Breast epithelium (tissue), 4 donors: ENCODE data around the gene KRT79. TPM values are rescaled to one million over a fixed set of nuclear protein-coding genes. Genes with fewer than 3 reads are reported as not detected.
"Not testable (repeated sequence)": the region's sequence is repeated elsewhere in the genome, so short reads cannot be mapped to it uniquely, and the experiment has no call there.

Experiments
- DNase-seq, 2 donors: peaks; one replicate each; pipeline ENCODE4 v3.0.0-alpha.2; 2019; ENCODE audit warnings: low spot score in 2 of 2
- H3K27ac ChIP-seq, 2 donors: fragments of 200-600 bp; sonication (generic) in 1 of 2; one replicate each; pipeline ENCODE4 v1.5.1; 2016 to 2019; ENCODE audit warnings: mild to moderate bottlenecking in 1 of 2
- H3K27me3 ChIP-seq, 2 donors: fragments of 200-600 bp; sonication (generic) in 1 of 2; one replicate each; pipeline versions ENCODE4 v1.5.1 to v1.6.0; 2017 to 2019; ENCODE audit warnings: control low read depth in 1 of 2, mild to moderate bottlenecking in 1 of 2
- H3K36me3 ChIP-seq: fragments of 200-600 bp; one replicate; pipeline ENCODE4 v1.5.1; 2019
- H3K4me1 ChIP-seq, 2 donors: fragments of 200-600 bp; sonication (generic); one replicate each; pipeline ENCODE4 v1.5.1; 2016 to 2019; ENCODE audit warnings: control low read depth in 1 of 2
- H3K4me3 ChIP-seq, 3 donors: fragments of 200-600 bp; sonication (generic); 1 replicate in 2 of 3; 2 replicates in 1 of 3; pipeline ENCODE4 v1.5.1; 2016 to 2019; ENCODE audit warnings: mild to moderate bottlenecking in 3 of 3, moderate library complexity in 2 of 3
- H3K9me3 ChIP-seq, 2 donors: fragments of 200-600 bp; sonication (generic) in 1 of 2; one replicate each; pipeline ENCODE4 v1.5.1; 2016 to 2019; ENCODE audit warnings: control low read depth in 1 of 2
- CTCF ChIP-seq, 3 donors: fragments of 450-650 bp; IDR thresholded peaks; one replicate each; pipeline ENCODE4 v1.5.1; 2016 to 2017; ENCODE audit warnings: antibody characterized with exemption in 3 of 3, mild to moderate bottlenecking in 3 of 3, moderate library complexity in 3 of 3
- POLR2A ChIP-seq: fragments of 450-650 bp; IDR thresholded peaks from one replicate; pipeline ENCODE4 v1.6.1; 2016; ENCODE audit warnings: antibody characterized with exemption, mild to moderate bottlenecking, moderate library complexity
- POLR2AphosphoS5 ChIP-seq, 3 donors: sonication (generic); formaldehyde crosslinking; IDR thresholded peaks; one replicate each; pipeline ENCODE4 v1.6.1; 2017; ENCODE audit warnings: antibody characterized with exemption in 3 of 3
- intact Hi-C: fragments of 100-400 bp; cut with DNase I; formaldehyde crosslinking; loops from one replicate; pipeline ENCODE4 v1.15.1; 2023; ENCODE audit warnings: low total_unique reads
- total RNA-seq, 3 donors: library from RNA; depleted of rRNA; stranded (reverse); fragments of >200 nt; gene quantifications; one replicate each; pipeline ENCODE4 v1.1.0, GENCODE V29; 2016

The KRT79 gene
- total RNA-seq, 3 donors from 2014 or later: 0.48 to 1.3 TPM; not detected in 1

GRCh38 chr12:52796839-52797528, 37.1 kb downstream of the KRT79 start:
- no peak overlapping the region for H3K27ac ChIP-seq
- H3K27me3 ChIP-seq: no peaks in the 10 kb centered on the region
- H3K4me1 ChIP-seq: no peaks in the 10 kb centered on the region
- H3K4me3 ChIP-seq: no peak overlapping the region
- no peaks in the 10 kb centered on the region for H3K36me3 ChIP-seq
- TF ChIP-seq POLR2A (no peak), CTCF (IDR thresholded peaks at IDR 0.05) (no peak), POLR2AphosphoS5 (IDR thresholded peaks at IDR 0.05) (no peak)
- no peak for DNase-seq
- intact Hi-C loops: loop anchor here (10.0 kb wide), 1 partner anchor 48 kb away; the partner anchor contains the start of gene KRT78
- no peaks in the 10 kb centered on the region for H3K9me3 ChIP-seq

DNA sequence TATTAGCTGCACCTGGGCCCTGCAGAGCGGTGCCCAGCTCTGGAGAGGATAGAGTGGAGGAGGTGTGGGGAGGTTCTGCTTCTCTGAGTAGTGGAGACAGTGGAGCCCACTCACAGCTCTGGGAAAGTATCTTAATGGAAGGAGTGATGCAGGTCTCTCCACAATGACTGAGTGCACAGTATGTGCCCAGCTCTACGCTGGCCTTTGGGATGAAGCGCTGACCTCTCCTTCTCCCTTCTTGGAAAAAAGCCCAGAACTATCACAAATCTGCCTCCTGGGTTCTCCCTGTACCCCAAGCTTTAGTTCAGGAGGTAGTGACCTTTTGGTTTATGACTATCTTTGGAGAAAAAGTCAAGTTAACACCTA, 37.7 kb downstream of the KRT79 start:
- no peak for TF ChIP-seq POLR2A
- TF ChIP-seq POLR2AphosphoS5 (IDR thresholded peaks at IDR 0.05): no peak
- no peak for TF ChIP-seq CTCF (IDR thresholded peaks at IDR 0.05)
- intact Hi-C loops: loop anchor here (10.0 kb wide), 1 partner anchor 48 kb away; the partner anchor contains the start of gene KRT78

GRCh38 chr12:52795694-52796428, 38.2 kb downstream of the KRT79 start, which contains the start of gene KRT3:
Gene KRT3, minus strand, starts transcription at chr12:52796117. Its CDS starts 75 bp downstream, at chr12:52796042.
- no peak for DNase-seq
- no peak for TF ChIP-seq POLR2AphosphoS5 (IDR thresholded peaks at IDR 0.05)
- TF ChIP-seq CTCF (IDR thresholded peaks at IDR 0.05): no peak
- no peak for TF ChIP-seq POLR2A
- no peaks in the 10 kb centered on the region for H3K27me3 ChIP-seq
- no peaks in the 10 kb centered on the region for H3K4me1 ChIP-seq
- intact Hi-C loops: loop anchor here (10.0 kb wide), 1 partner anchor 49 kb away; the partner anchor contains the start of gene KRT78
- no peaks in the 10 kb centered on the region for H3K36me3 ChIP-seq
- no peak within 1 kb of the TSS for H3K27ac ChIP-seq
- H3K9me3 ChIP-seq: no peaks in the 10 kb centered on the region
- H3K4me3 ChIP-seq: no peak within 1 kb of the TSS

More for the DNA sequence above, 37.7 kb downstream of the KRT79 start:
- Histone ChIP-seq H3K9me3 (no peaks in the 10 kb centered on the region), H3K4me3 (no peak overlapping the region), H3K36me3 (no peaks in the 10 kb centered on the region), H3K27me3 (no peaks in the 10 kb centered on the region), H3K27ac (no peak overlapping the region), H3K4me1 (no peaks in the 10 kb centered on the region)
- no peak for DNase-seq

DNA sequence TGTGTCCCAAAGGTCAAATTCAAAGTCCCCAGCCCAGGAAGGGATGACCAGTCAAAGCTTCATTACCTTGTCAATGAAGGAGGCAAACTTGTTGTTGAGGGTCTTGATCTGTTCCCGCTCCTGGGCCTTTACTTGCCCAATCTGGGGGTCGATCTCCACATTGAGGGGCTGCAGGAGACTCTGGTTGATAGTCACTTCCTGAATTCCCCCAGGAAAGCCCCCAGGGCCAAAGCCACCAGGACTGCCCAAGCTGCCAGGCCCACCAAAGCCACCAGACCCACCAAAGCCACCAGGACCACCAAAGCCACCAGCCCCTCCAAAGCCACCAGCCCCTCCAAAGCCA, 38.8 kb downstream of the KRT79 start:
- H3K27ac ChIP-seq, DNase-seq, H3K36me3 ChIP-seq, H3K9me3 ChIP-seq, H3K4me3 ChIP-seq, H3K4me1 ChIP-seq, H3K27me3 ChIP-seq: not testable (repeated sequence)
- intact Hi-C loops: loop anchor here (10.0 kb wide), 1 partner anchor 49 kb away; the partner anchor contains the start of gene KRT78

DNA sequence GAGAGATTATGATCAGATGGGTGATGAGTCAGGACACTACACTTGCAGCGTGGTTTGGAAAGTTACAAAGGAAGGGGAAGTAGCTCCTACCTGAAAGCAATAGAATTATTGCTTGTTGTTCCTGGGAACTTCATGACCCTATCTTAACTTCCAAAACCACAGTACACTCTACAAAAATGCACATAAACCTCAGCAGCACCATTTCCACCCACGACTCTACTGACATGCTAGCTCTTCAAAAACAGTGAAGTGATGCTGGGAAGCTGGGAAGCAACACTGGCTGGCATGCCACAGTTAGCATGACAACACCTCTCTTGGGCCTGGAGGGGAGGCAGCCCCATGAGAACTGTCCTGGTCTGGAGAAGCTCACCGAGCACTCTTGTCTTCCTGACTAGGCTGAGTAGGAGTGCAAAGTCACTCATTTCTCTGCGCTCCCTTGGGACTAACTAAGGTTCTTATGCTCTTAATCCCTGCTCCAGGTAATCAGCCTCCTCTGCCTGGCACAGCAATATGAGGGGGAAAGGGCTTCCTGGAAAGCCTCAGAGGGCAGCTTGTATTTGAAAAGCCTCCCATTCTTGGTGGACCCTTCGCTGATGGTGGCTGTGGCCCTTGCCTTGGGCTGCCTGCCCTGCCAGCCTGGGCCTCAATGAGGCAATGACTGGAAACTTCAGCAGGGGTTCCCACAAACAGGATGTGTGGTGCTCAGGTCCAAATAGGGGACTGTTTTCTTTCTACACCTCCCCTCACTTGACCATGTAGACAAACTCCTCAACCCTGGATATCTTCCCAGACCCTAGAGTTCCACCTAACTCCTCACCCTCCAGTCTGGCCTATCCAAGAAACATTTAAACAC, 39.4 kb downstream of the KRT79 start:
- TF ChIP-seq POLR2AphosphoS5 (IDR thresholded peaks at IDR 0.05): no peak
- TF ChIP-seq POLR2A: no peak
- TF ChIP-seq CTCF (IDR thresholded peaks at IDR 0.05): no peak
- H3K4me3 ChIP-seq: no peak overlapping the region
- H3K9me3 ChIP-seq: no peaks in the 10 kb centered on the region
- H3K27ac ChIP-seq: no peak overlapping the region
- H3K27me3 ChIP-seq: peaks cover 0 to 4% of the 10 kb centered on the region in 2 donors
- DNase-seq: no peak
- no peaks in the 10 kb centered on the region for H3K36me3 ChIP-seq
- no peaks in the 10 kb centered on the region for H3K4me1 ChIP-seq
- intact Hi-C loops: loop anchor here (10.0 kb wide), 1 partner anchor 50 kb away; the partner anchor contains the start of gene KRT78
